HG02642 (cell line): ENCODE measurements around the gene IFITM1.
"Not testable (repeated sequence)": the region's sequence is repeated elsewhere in the genome, so short reads cannot be mapped to it uniquely, and the experiment has no call there.

Source experiments
- ATAC-seq: cut with Tn5 transposase; IDR thresholded peaks from one replicate; pipeline ENCODE4 v1.9.1; 2021; ENCODE audit warnings: mild to moderate bottlenecking; ENCODE audit not compliant: unreplicated experiment, poor library complexity

IFITM1 gene

DNA sequence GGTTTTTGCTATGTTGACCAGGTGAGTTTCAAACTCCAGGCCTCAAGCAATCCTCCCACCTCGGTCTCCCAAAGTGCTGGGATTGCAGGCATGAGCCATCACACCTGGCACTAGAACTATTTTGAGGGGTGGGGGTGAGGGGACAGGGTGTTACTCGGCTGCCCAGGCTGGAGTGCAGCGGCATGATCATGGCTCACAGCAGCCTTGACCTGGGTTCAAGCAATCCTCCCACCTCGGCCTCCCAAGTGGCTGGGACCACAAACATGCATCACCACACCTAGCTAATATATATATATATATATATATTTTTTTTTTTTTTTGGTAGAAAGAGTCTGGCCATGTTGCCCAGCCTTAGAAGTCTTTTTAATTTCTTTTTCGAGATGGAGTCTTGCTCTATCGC lies 23.9 kb downstream of the IFITM1 start:
- ATAC-seq = no peak

DNA sequence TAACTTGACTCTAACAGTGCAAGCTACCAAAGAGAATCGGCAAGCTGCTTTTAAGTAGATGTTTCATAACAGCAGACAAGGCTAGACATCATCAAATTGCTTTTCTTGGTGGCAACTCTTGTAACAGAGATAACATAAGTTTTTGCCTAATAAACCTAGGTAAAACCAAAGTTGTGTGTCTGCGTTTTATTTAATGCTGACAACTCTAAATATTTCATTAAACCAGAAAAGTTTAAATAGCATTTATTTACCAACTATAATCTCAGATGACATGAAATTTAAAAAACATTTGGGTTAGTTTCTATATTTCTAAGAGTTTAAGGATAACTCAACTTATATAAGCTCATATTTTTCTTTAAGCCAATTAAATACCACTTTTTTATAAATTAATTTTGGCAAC lies 26.1 kb downstream of the IFITM1 start:
- ATAC-seq = no peak

DNA sequence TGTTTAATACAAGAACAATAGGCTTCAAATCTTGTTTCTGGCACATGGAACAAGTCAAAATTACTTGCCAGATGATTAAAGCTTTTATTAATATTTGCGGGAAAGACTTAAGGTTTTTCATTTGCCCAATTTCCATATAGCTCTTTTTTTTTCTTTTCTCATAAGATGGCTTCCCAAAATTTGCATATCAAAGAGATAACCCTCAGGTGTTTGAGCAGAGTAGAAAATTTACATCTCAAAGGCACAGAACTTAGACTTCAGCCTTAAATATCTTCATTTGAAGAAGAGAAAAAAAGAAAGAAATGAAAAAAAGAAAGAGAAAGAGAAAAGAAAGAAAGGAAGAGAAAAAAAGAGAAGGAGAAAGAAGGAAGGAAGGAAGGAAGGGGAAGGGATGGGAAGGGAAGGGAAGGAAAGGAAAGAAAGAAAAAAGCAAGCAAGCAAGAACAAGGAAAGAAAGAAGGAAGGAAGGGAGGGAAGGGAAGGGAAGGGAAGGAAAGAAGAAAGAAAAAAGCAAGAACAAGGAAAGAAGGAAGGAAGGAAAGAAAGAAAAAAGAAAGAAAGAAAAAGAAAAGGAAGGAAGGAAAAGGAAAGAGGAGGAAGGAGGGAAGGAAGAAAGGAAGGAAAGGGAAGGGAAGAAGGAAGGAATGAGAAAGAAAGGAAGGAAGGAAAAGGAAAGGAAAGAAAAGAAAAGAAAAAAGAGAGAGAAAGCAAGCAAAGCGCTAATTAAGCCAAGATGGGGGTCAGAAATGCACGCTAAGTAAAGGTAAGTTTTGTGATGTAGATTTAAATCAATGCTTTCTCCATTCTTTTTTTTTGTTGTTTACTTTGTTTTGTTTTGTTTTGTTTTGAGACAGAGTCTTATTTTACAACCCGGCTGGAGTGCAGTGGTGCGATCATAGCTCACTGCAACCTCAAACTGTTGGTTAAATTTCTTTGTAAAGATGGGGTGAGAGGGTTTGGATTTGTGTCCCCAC lies 27.0 kb downstream of the IFITM1 start:
- no peak for ATAC-seq

- no peak for ATAC-seq
Measured at GRCh38 chr11:342328-342727, 28.5 kb downstream of the IFITM1 start.

DNA sequence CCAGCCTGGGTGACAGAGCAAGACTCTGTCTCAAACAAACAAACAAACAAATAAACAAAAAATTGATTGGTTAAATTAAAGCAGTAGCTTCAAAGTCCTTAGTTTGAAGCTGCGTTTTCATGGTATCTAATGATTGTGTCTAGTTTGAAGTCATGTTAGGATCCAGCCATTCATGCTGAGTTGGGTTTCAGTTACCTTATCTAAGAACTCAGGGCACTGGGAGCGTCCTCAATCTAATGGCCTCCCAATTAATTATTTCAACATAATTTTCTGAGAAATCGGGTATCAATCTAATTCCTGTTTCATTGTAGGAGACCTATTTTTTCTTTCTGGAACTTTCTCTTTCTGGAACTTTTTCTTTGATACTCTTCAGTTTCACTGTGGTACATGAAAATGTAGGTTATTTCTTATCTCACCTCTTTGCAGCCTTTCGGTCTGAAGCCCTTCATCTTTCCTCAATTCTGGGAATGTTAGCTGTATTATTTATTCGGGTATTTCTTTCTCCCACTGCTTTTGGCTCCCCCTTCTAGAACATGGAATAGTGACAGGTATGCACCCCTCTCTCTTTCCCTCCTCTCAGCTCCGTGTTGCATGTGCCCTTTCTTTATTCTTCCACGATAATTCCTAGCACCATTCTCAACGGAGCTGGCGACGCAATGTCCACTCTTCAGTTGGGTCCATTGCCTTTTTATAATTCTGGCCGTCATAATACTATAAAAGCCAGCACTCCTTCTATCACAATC lies 31.2 kb downstream of the IFITM1 start:
- no peak for ATAC-seq

- ATAC-seq = no peak
Measured at GRCh38 chr11:346529-346928, 32.7 kb downstream of the IFITM1 start.

DNA sequence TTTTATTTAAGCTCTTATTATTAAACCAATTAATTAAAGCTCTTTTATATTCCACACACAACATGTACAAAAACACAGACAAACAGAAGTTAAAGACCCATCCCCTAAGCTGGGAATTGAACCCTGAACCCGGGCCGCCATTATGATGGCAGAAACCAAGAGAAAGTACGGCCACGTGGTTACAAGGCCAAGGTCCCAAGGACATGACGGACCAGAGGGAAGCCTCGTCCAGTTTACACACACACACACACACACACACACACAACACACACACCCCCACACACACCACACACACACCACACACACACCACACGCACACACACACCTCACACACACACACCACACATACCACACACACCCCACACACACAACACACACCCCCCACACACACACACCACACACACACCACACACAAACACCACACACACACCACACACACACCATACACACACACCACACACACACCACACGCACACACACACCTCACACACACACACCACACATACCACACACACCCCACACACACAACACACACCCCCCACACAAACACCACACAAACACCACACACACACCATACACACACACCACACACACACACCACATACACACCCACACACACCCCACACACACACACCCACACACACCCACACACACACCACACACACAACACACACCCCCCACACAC lies 35.6 kb downstream of the IFITM1 start:
- ATAC-seq = not testable (repeated sequence)

- ATAC-seq = not testable (repeated sequence)
Measured at GRCh38 chr11:350033-350722, 36.3 kb downstream of the IFITM1 start.

DNA sequence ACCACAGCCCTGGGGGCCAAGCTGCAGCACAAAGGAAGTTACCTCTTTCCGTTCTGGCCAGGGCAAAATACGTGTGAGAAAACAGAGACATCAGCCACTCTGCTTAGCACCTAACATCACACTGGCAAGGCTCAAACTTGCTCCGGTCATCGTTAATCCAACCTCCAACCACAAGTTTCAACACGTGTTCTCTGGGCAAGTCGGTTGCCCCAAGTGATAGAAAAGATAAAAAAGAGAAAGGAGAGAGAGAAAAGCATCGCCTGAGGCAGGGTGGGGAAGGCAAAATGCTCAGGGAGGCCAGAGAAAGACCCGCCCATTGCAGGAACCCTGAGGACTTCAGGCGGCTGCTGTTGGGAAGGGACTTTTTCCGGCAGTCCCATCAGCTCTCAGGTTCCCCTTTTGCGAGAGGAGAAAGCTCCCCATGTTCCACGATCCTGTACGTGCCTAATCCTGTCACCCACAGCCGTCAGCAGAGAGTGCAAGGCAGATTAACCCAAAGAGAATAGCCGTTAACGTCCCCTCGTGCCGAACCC lies 36.9 kb downstream of the IFITM1 start:
- ATAC-seq = peak; percentile 37

- no peak for ATAC-seq
Measured at GRCh38 chr11:351411-351810, 37.6 kb downstream of the IFITM1 start.

DNA sequence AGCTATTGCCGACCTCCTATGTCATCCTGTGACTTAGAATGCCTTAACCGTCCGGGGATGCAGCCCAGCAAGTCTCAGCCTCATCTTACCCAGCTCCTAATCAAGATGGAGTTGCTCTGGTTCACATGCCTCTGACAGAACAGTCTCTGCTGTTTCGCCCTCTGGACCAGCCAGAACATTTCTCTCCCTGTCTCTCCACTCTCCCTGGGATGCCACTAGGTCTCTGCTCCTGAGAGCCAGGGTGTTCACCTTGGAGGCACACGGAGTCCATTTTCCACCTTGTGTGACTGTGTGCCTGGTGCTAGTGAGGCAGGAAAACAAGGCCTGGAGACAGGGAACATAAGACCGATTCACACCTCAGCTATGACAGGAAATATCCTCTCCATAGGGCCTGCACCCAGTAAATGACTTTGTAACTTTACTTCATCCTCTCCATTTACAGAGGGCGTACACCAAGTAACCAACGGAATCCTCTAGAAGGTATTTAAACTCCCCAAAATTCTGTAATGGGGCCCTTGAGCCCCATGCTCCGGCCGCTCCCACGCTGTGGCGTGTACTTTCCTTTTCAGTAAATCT lies 38.7 kb downstream of the IFITM1 start:
- ATAC-seq = no peak

- no peak for ATAC-seq
Measured at GRCh38 chr11:353179-353873, 39.5 kb downstream of the IFITM1 start.

DNA sequence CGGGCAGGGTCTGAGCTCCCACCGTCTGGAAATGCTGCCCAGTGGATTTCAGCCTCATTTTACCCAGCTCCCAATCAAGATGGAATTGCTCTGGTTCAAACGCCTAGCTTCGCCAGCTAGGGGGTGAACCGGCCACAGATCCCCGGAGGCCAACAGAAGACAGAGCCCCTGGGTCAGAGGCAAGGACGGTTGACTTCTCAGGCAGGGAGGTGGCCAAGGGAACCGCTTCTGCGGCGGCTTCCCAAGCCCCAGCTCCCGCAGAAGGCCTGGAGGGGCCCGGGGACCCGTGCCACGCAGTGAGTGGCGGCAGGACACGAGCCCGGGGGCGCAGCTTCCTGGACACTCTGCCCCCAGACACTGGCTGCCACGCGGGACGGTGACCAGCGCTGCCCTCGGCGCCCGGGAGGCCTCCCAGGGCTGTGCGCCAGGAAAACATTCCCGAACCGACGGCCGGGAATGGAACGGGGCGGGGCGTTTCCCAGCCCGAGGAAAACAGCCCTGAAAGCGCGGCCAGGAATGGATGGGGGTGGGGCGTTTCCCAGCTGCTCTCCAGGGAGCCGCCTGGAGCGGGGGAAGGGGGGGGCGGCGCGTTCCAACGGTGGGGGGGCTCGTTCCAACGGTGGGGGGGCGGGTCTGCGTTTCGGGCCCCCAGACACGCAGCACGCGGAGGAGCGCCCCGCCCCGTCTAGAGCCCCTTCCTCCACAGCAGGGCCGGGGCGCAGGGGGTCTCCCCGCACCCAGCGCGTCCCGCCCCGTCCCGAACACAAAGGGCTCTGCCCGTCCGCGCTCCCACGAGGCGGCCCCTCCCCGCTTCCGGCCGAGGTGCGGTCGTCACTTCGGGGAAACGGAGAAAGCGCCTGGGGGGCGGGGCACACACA lies 42.0 kb downstream of the IFITM1 start:
- ATAC-seq = peak; percentile 67

DNA sequence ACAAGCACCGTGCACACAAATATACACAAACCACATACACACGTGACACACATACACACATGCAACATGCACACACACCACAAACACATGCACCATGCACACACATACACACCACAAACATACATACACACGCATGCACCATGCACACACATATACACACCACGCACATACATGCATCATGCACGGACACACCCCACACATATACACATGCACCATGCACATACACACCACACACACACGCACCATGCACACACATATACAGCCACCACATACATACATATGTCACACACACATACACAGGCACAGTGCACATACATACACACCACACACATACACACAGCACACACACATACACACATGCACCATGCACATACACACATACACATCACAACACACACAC lies 42.8 kb downstream of the IFITM1 start:
- no peak for ATAC-seq

DNA sequence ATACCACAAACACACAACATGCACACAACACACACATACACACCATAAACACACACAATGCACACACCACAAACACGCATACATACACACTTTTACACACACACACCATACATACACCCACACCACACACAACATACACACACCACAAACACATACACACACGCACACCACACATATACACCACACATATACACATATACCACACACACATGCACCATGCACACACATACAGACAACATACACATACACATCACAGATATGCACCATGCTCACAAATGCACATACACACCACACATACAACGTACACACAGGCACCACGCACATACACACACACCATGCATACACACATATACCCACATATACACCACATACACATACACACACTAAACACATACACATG lies 43.7 kb downstream of the IFITM1 start:
- ATAC-seq = no peak

- no peak for ATAC-seq
Measured at GRCh38 chr11:358129-358800, 44.4 kb downstream of the IFITM1 start.

DNA sequence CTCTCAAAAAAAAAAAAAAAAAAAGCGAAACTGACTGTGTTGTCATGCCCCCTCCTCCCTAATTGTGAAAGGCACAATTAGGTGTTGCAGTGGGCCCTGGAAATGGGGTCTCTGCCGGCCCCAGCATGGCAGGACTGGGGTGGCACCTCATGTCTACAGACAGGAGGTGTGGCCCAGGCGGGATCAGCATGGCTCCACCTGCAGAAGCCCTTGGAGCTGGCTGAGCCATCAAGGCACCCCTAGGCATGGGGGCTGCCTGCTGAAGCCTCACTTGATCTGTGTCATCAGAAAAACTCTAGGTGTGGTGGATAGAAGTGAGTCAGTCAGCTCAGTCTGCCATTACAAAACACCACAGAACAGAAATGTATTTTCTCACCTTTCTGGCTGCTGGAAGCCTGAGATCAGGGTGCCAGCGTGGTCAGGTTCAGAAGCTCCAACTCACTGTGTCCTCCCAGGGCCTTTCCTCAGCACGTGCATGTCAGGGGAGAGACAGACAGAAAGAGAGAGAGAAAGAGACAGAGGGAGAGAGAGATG lies 45.4 kb downstream of the IFITM1 start:
- ATAC-seq = no peak
